Brain microvascular endothelial cell (primary cell): ENCODE data around the gene PIGW.

Experiments used
- DNase-seq: peaks from one replicate; pipeline ENCODE4 v3.0.0-alpha.2; 2020
- H3K27ac ChIP-seq: fragments of 250-450 bp; sonication (Bioruptor Pico); 2 replicates; pipeline ENCODE4 v1.5.1; 2020; ENCODE audit warnings: mild to moderate bottlenecking, moderate library complexity
- H3K27me3 ChIP-seq: fragments of 250-450 bp; sonication (Bioruptor Pico); replicated peaks from 2 replicates; pipeline ENCODE4 v1.5.1; 2020; ENCODE audit warnings: mild to moderate bottlenecking
- H3K36me3 ChIP-seq: fragments of 250-450 bp; sonication (Bioruptor Pico); replicated peaks from 2 replicates; pipeline ENCODE4 v1.5.1; 2020; ENCODE audit warnings: mild to moderate bottlenecking
- H3K4me3 ChIP-seq: 2 replicates; pipeline ENCODE4 v1.5.1; 2011; ENCODE audit warnings: low read depth, mild to moderate bottlenecking, control low read depth, low read length, moderate library complexity
- CTCF ChIP-seq: IDR thresholded peaks from 2 replicates; pipeline ENCODE4 v1.5.1; 2011; ENCODE audit warnings: low read depth, mild to moderate bottlenecking, moderate library complexity, low read length, control low read depth, inconsistent platforms; ENCODE audit errors: missing control alignments
- in situ Hi-C: cut with HindIII; loops from 2 replicates; pipeline ENCODE4 v1.10.0; 2017; ENCODE audit warnings: low sequenced_read_pairs, low pct_ligation_motif_present

Gene PIGW

GRCh38 chr17:36494674-36495073 is 40.1 kb upstream of the PIGW start:
- TF ChIP-seq CTCF = no peak
- in situ Hi-C loops = no loop called here
- no peak for DNase-seq
- Histone ChIP-seq H3K36me3 (peaks cover 30% of the 10 kb centered on the region), H3K27me3 (no peaks in the 10 kb centered on the region), H3K27ac (no peak overlapping the region), H3K4me3 (no peak overlapping the region)

GRCh38 chr17:36495076-36495578 is 39.7 kb upstream of the PIGW start:
- H3K4me3 ChIP-seq = no peak overlapping the region
- no peak overlapping the region for H3K27ac ChIP-seq
- TF ChIP-seq CTCF = no peak
- H3K27me3 ChIP-seq = no peaks in the 10 kb centered on the region
- in situ Hi-C loops = no loop called here
- DNase-seq = no peak
- peaks cover 30% of the 10 kb centered on the region for H3K36me3 ChIP-seq

- DNase-seq = peak; percentile 16
- TF ChIP-seq CTCF = no peak
- Histone ChIP-seq H3K36me3 (peaks cover 33% of the 10 kb centered on the region), H3K27ac (peak overlapping the region; percentile 32), H3K27me3 (no peaks in the 10 kb centered on the region), H3K4me3 (no peak overlapping the region)
- in situ Hi-C loops = no loop called here
Measured at GRCh38 chr17:36496018-36496789, 38.6 kb upstream of the PIGW start.

GRCh38 chr17:36498155-36498554 is 36.6 kb upstream of the PIGW start:
- no peaks in the 10 kb centered on the region for H3K27me3 ChIP-seq
- peaks cover 30% of the 10 kb centered on the region for H3K36me3 ChIP-seq
- TF ChIP-seq CTCF = no peak
- no peak overlapping the region for H3K27ac ChIP-seq
- in situ Hi-C loops = no loop called here
- H3K4me3 ChIP-seq = no peak overlapping the region
- DNase-seq = no peak

DNA sequence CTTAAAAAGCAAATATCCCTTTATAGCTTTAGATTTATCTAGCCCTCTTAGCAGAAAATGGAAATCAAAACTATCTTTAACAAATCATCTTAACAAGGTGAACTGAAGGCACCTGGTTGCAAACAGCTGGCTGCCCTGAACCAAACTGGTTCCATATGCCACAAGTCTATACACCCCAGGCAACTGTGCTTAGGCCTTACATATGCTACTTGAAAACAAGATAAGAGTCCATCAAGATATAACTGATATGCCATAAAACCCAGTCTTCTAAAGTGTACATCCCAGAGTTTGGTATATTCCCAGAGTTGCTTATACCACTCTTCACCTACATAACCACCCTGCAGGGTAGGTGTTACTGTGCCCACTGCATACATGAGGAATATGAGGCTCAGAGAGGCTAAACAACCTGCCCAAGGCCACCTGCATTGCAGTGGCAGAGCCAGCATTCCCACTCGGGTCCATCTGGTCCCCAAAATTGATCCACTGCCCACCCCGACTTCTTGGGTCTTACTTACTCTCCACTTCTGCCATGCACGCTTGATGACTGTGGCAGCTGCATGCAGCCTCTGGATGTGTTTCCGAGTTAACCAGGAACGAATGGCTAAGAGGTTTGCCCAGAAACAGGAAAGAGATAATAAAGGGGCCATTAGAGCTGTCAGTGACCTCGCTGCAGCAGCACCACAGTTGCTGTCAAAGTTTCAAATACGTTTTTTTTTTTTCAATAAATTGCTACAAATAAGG is 36.1 kb upstream of the PIGW start:
- Histone ChIP-seq H3K36me3 (peaks cover 25% of the 10 kb centered on the region), H3K27ac (no peak overlapping the region)

More for the DNA sequence above, 36.1 kb upstream of the PIGW start:
- in situ Hi-C loops = no loop called here
- DNase-seq = no peak
- Histone ChIP-seq H3K27me3 (no peaks in the 10 kb centered on the region), H3K4me3 (no peak overlapping the region)
- no peak for TF ChIP-seq CTCF
